HepG2 (cell line): Measurements from ENCODE around the gene HMGN1. TPM values are rescaled to one million over a fixed set of nuclear protein-coding genes. Genes with fewer than 3 reads are reported as not detected.
A peak's percentile ranks its signal among the peaks of the same experiment; 100 is the strongest.

Source experiments
- AGO2 ChIP-seq: fragments of 200-400 bp; formaldehyde crosslinking; optimal IDR thresholded peaks from 2 replicates; pipeline ENCODE3; 2017; ENCODE audit warnings: mild to moderate bottlenecking, low read depth, low read length, moderate library complexity
- ATF6 ChIP-seq: sonication (generic); formaldehyde crosslinking; conservative IDR thresholded peaks from 2 replicates; pipeline ENCODE4 v1.4.0; 2020; ENCODE audit warnings: missing genetic modification reagents
- BCL6 ChIP-seq: IDR thresholded peaks from 2 replicates; pipeline ENCODE4 v1.6.1; 2016; ENCODE audit warnings: missing genetic modification reagents, missing compliant biosample characterization
- HHEX ChIP-seq: IDR thresholded peaks from 2 replicates; pipeline ENCODE4 v1.6.1; 2016; ENCODE audit warnings: control low read depth
- HNRNPH1 ChIP-seq: fragments of 200-400 bp; formaldehyde crosslinking; optimal IDR thresholded peaks from 2 replicates; pipeline ENCODE3; 2017; ENCODE audit warnings: mild to moderate bottlenecking, low read depth, low read length
- KDM6A ChIP-seq: IDR thresholded peaks from 2 replicates; pipeline ENCODE4 v1.6.1; 2016; ENCODE audit warnings: low read depth
- MTERF4 ChIP-seq: sonication (generic); formaldehyde crosslinking; IDR thresholded peaks from 2 replicates; pipeline ENCODE4 v1.8.0; 2023; ENCODE audit warnings: mild to moderate bottlenecking, missing genetic modification reagents
- PHF21A ChIP-seq: sonication (generic); formaldehyde crosslinking; IDR thresholded peaks from 2 replicates; pipeline ENCODE4 v1.5.0; 2020; ENCODE audit warnings: mild to moderate bottlenecking, missing genetic modification reagents
- RBM39 ChIP-seq: fragments of 200-400 bp; formaldehyde crosslinking; IDR thresholded peaks from one replicate; pipeline ENCODE4 v1.6.1; 2018; ENCODE audit warnings: antibody characterized with exemption, mild to moderate bottlenecking, low read depth, low read length; ENCODE audit not compliant: poor library complexity, severe bottlenecking
- REST ChIP-seq, 2 experiments: IDR thresholded peaks; 2 replicates each; pipeline ENCODE4 v1.6.1; 2011 to 2012; ENCODE audit warnings: low read length in 2 of 2, borderline replicate concordance in 1 of 2, low read depth in 1 of 2, mild to moderate bottlenecking in 1 of 2, moderate library complexity in 1 of 2
- RORA ChIP-seq: sonication (generic); formaldehyde crosslinking; IDR thresholded peaks from 2 replicates; pipeline ENCODE4 v1.5.0; 2020; ENCODE audit warnings: mild to moderate bottlenecking, missing genetic modification reagents, moderate library complexity
- SP4 ChIP-seq: sonication (generic); formaldehyde crosslinking; IDR thresholded peaks from 2 replicates; pipeline ENCODE4 v1.8.1; 2023; ENCODE audit warnings: mild to moderate bottlenecking, missing genetic modification reagents
- STAT6 ChIP-seq: sonication (generic); formaldehyde crosslinking; IDR thresholded peaks from 2 replicates; pipeline ENCODE4 v1.4.0; 2020; ENCODE audit warnings: missing genetic modification reagents, mild to moderate bottlenecking, borderline replicate concordance
- ZFP82 ChIP-seq: sonication (generic); formaldehyde crosslinking; IDR thresholded peaks from 2 replicates; pipeline ENCODE4 v1.5.1; 2020; ENCODE audit warnings: mild to moderate bottlenecking, missing genetic modification reagents, borderline replicate concordance
- ZNF10 ChIP-seq: sonication (generic); formaldehyde crosslinking; IDR thresholded peaks from 2 replicates; pipeline ENCODE4 v1.4.0; 2020; ENCODE audit warnings: mild to moderate bottlenecking, low read depth, missing genetic modification reagents, borderline replicate concordance
- ZNF121 ChIP-seq: sonication (generic); formaldehyde crosslinking; IDR thresholded peaks from 2 replicates; pipeline ENCODE4 v1.5.0; 2020; ENCODE audit warnings: mild to moderate bottlenecking, missing genetic modification reagents
- ZNF234 ChIP-seq: sonication (generic); formaldehyde crosslinking; conservative IDR thresholded peaks from 2 replicates; pipeline ENCODE4 v1.5.1; 2020; ENCODE audit warnings: mild to moderate bottlenecking, missing genetic modification reagents
- ZNF235 ChIP-seq: sonication (generic); formaldehyde crosslinking; IDR thresholded peaks from 2 replicates; pipeline ENCODE4 v1.8.1; 2023; ENCODE audit warnings: mild to moderate bottlenecking, missing genetic modification reagents, borderline replicate concordance
- ZNF335 ChIP-seq: sonication (generic); formaldehyde crosslinking; IDR thresholded peaks from 2 replicates; pipeline ENCODE4 v1.4.0; 2020; ENCODE audit warnings: missing genetic modification reagents
- ZNF788 ChIP-seq: sonication (generic); formaldehyde crosslinking; IDR thresholded peaks from 2 replicates; pipeline ENCODE4 v1.5.0; 2020; ENCODE audit warnings: mild to moderate bottlenecking, missing genetic modification reagents, borderline replicate concordance
- polyA plus RNA-seq, 8 experiments: library from polyadenylated mRNA; depleted of rRNA in 3 of 8; stranded (reverse) in 7 of 8; unstranded in 1 of 8; fragments of >200 nt; fragmentation: Illumina TruSeq in 4 of 8; extraction: Trizol in 4 of 8; gene quantifications; 2 replicates each; pipeline versions ENCODE4 v1.2.1 to v1.2.3, GENCODE V29; 2011 to 2016; ENCODE audit warnings: low read depth in 4 of 8, missing spikeins in 1 of 8, mixed read lengths in 1 of 8; ENCODE audit not compliant: insufficient read depth in 1 of 8
- total RNA-seq, 5 experiments: library from RNA; depleted of rRNA; stranded (reverse); fragments of >200 nt; fragmentation: Illumina TruSeq; extraction: Trizol; gene quantifications; 2 replicates each; pipeline ENCODE4 v1.2.3, GENCODE V29; 2016; ENCODE audit warnings: low read depth in 1 of 5

Gene HMGN1
- total and polyA plus RNA-seq, 2 of the 13 experiments (the other 11 are each of a cell fraction or from before 2014, with no cell fraction given), result 104 to 286 TPM

GRCh38 chr21:39385299-39386145, 36.6 kb upstream of the HMGN1 start (continued):
- TF ChIP-seq ZFP82 (CRISPR knock-in tag) (peak; percentile 98; the same call in 1 of the 2 replicates), ZNF121 (CRISPR knock-in tag) (peak; percentile 73), ZNF234 (CRISPR knock-in tag) (no peak), HNRNPH1 (no peak), ZNF235 (CRISPR knock-in tag) (no peak), HHEX (CRISPR knock-in tag) (no peak), PHF21A (CRISPR knock-in tag) (peak; percentile 91), ZNF335 (CRISPR knock-in tag) (no peak), RBM39 (peak; percentile 49), RORA (CRISPR knock-in tag) (no peak), SP4 (CRISPR knock-in tag) (no peak), AGO2 (peak; percentile 61), MTERF4 (no peak), ZNF10 (CRISPR knock-in tag) (no peak), BCL6 (CRISPR knock-in tag) (no peak), STAT6 (CRISPR knock-in tag) (no peak; the same call in 1 of the 2 replicates), ATF6 (CRISPR knock-in tag) (no peak), KDM6A (CRISPR knock-in tag) (peak; percentile 95), ZNF788 (CRISPR knock-in tag) (peak; percentile 89; the same call in 1 of the 2 replicates), REST (IDR thresholded peaks at IDR 0.05; ENCODE audit: borderline replicate concordance in 1 of 2, low read depth in 1 of 2, low read length in 2 of 2) (no peak)
